GM12874 (cell line): ENCODE results near the gene RAE1.

Experiments used
- CTCF ChIP-seq: IDR thresholded peaks from 2 replicates; pipeline ENCODE4 v1.5.1; 2011; ENCODE audit warnings: low read depth, mild to moderate bottlenecking, control low read depth, low read length, moderate library complexity; ENCODE audit not compliant: insufficient read depth

RAE1 gene

GRCh38 chr20:57408536-57409233 is 57.6 kb downstream of the RAE1 start:
- no peak for TF ChIP-seq CTCF

- TF ChIP-seq CTCF: no peak
Observed at GRCh38 chr20:57409316-57409671, 58.2 kb downstream of the RAE1 start.

- no peak for TF ChIP-seq CTCF
Observed at GRCh38 chr20:57409672-57410397, 58.8 kb downstream of the RAE1 start.

GRCh38 chr20:57410398-57410920 is 59.4 kb downstream of the RAE1 start:
- TF ChIP-seq CTCF: no peak

GRCh38 chr20:57410924-57411323 is 59.9 kb downstream of the RAE1 start:
- TF ChIP-seq CTCF: no peak

- TF ChIP-seq CTCF: no peak
Observed at GRCh38 chr20:57411406-57412283, 60.6 kb downstream of the RAE1 start.
